Neural progenitor cell (in vitro differentiated cells): ENCODE results near the gene STK17B.

Experiments
- CTCF ChIP-seq: fragments of 200-600 bp; sonication (generic); IDR thresholded peaks from 2 replicates; pipeline ENCODE4 v1.5.1; 2017; ENCODE audit warnings: antibody characterized with exemption, mild to moderate bottlenecking
- EZH2 ChIP-seq: fragments of 200-600 bp; sonication (generic); IDR thresholded peaks from 2 replicates; pipeline ENCODE4 v1.6.1; 2017; ENCODE audit warnings: antibody characterized with exemption, mild to moderate bottlenecking, moderate library complexity

DNA sequence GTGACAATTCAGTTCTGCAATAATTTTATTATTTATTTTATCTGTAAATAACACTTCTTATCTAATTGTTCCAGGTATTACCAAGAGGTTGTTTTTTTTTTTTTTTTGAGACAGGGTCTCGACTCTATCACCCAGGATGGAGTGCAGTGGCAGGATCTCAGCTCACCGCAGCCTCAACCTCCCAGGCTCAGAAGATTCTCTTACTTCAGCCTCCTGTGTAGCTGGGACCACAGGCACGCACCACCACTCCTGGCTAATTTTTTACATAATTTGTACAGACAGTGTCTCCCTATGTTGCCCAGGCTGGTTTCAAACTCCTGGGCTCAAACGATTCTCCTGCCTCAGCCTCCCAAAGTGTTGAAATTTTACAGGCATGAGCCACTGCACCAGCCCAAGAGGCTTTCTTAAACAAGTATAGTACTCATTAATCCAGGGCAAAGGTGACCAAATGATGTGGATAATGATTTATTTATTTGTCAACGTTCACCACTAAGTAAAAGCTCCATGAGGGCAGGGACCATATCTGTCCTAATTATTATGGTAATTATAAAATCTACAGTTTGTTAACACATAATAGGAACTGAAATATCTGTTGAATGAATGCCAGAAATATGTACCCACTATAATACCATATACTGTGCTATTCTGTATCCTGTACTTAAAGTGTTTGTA is 12.0 kb downstream of the STK17B start:
- TF ChIP-seq CTCF (no peak), EZH2 (no peak)
